PC-9 (cell line): ENCODE measurements around the gene PRRC2B. TPM values are rescaled to one million over a fixed set of nuclear protein-coding genes. Genes with fewer than 3 reads are reported as not detected.

Experiments
- BruUV-seq: library from RNA; stranded (reverse); fragments of 400-500 nt; replicated peaks from 2 replicates; lab custom pipeline; 2021; lab: Mats Ljungman, UMichigan
- CTCF ChIA-PET: fragments of 300-600 bp; sonication (Branson Sonifier 250); formaldehyde crosslinking; loops from one replicate; lab custom pipeline; 2022; ENCODE audit warnings: antibody characterized with exemption; lab: Charles Lee
- POLR2A ChIA-PET: fragments of 300-600 bp; sonication (Branson Sonifier 250); formaldehyde crosslinking; loops from one replicate; lab custom pipeline; 2022; ENCODE audit warnings: antibody characterized with exemption; ENCODE audit not compliant: unreplicated experiment; lab: Charles Lee
- DNase-seq, 2 experiments: peaks; one replicate each; pipeline versions ENCODE4 v3.0.0 to v3.0.0-alpha.2; 2015 to 2022; ENCODE audit warnings: mixed read lengths in 1 of 2
- H2AFZ ChIP-seq: fragments of 200-600 bp; sonication (generic); 2 replicates; pipeline ENCODE4 v1.8.1; 2017; ENCODE audit warnings: antibody characterized with exemption
- H3F3A ChIP-seq: fragments of 200-600 bp; sonication (generic); 2 replicates; pipeline ENCODE4 v1.8.1; 2017; ENCODE audit warnings: antibody characterized with exemption, mild to moderate bottlenecking, low read depth; ENCODE audit not compliant: insufficient read depth
- H3K27ac ChIP-seq: fragments of 200-600 bp; sonication (generic); 2 replicates; pipeline ENCODE4 v1.6.1; 2016; ENCODE audit warnings: mixed run types
- H3K27me3 ChIP-seq: fragments of 200-600 bp; sonication (generic); 2 replicates; pipeline ENCODE4 v1.6.1; 2016; ENCODE audit warnings: low read depth, mixed run types; ENCODE audit not compliant: insufficient read depth
- H3K36me3 ChIP-seq: fragments of 200-600 bp; sonication (generic); 2 replicates; pipeline ENCODE4 v1.6.1; 2016; ENCODE audit warnings: low read depth, mixed run types
- H3K4me1 ChIP-seq: fragments of 200-600 bp; sonication (generic); replicated peaks from 2 replicates; pipeline ENCODE4 v1.6.1; 2016; ENCODE audit warnings: mixed run types; ENCODE audit not compliant: insufficient read depth
- H3K4me2 ChIP-seq: fragments of 200-600 bp; sonication (generic); 2 replicates; pipeline ENCODE4 v1.6.1; 2017; ENCODE audit warnings: mixed run types
- H3K4me3 ChIP-seq: fragments of 200-600 bp; sonication (generic); 2 replicates; pipeline ENCODE4 v1.6.1; 2016; ENCODE audit warnings: mixed run types
- H3K79me2 ChIP-seq: fragments of 200-600 bp; sonication (generic); 2 replicates; pipeline ENCODE4 v1.6.1; 2017; ENCODE audit warnings: low read depth, mixed run types
- H3K9me2 ChIP-seq: fragments of 200-600 bp; sonication (generic); 2 replicates; pipeline ENCODE4 v1.8.1; 2017; ENCODE audit warnings: mild to moderate bottlenecking; ENCODE audit not compliant: insufficient read depth
- H3K9me3 ChIP-seq: fragments of 200-600 bp; sonication (generic); 2 replicates; pipeline ENCODE4 v1.8.1; 2016; ENCODE audit warnings: low read depth; ENCODE audit not compliant: insufficient read depth
- H4K20me1 ChIP-seq: fragments of 200-600 bp; sonication (generic); 2 replicates; pipeline ENCODE4 v1.8.1; 2017; ENCODE audit not compliant: insufficient read depth
- CTCF ChIP-seq: fragments of 200-600 bp; sonication (generic); conservative IDR thresholded peaks from 2 replicates; pipeline ENCODE4 v1.6.1; 2017; ENCODE audit warnings: mixed run types, antibody characterized with exemption, mild to moderate bottlenecking, moderate library complexity
- EZH2 ChIP-seq: fragments of 200-600 bp; sonication (generic); IDR thresholded peaks from 2 replicates; pipeline ENCODE4 v1.8.0; 2017; ENCODE audit warnings: antibody characterized with exemption, low read depth
- intact Hi-C: fragments of 100-400 bp; cut with micrococcal nuclease; formaldehyde crosslinking; loops from one replicate; pipeline ENCODE4 v1.10.0; 2022; ENCODE audit not compliant: unreplicated experiment
- total RNA-seq: library from RNA; stranded (reverse); gene quantifications from 2 replicates; pipeline ENCODE4 v1.2.3, GENCODE V29; 2021

Gene PRRC2B
- total RNA-seq, 1 experiment from 2014 or later: 361 TPM

- Histone ChIP-seq H4K20me1 (peaks cover 37% of the 10 kb centered on the region), H3K27me3 (no peaks in the 10 kb centered on the region), H3K4me3 (no peak overlapping the region), H3K9me2 (no peaks in the 10 kb centered on the region), H3K36me3 (peaks cover 20% of the 10 kb centered on the region), H3K79me2 (no peaks in the 10 kb centered on the region), H3K4me2 (no peak overlapping the region), H3K9me3 (no peaks in the 10 kb centered on the region), H3K27ac (no peak overlapping the region), H3F3A (peaks cover 7% of the 10 kb centered on the region; the same call in 1 of the 2 replicates), H3K4me1 (no peaks in the 10 kb centered on the region), H2AFZ (no peak overlapping the region)
- CTCF ChIA-PET: no interaction called here
- no TSS peak for BruUV-seq
- TF ChIP-seq EZH2 (no peak), CTCF (no peak)
- DNase-seq: no peak
- POLR2A ChIA-PET: no interaction called here
- intact Hi-C loops: no loop called here
These were observed 91.3 kb downstream of the PRRC2B start for GRCh38 chr9:131485206-131485605.

GRCh38 chr9:131485728-131486422 lies 92.0 kb downstream of the PRRC2B start:
- no peaks in the 10 kb centered on the region for H3K4me1 ChIP-seq
- H2AFZ ChIP-seq: no peak overlapping the region
- intact Hi-C loops: no loop called here
- no peaks in the 10 kb centered on the region for H3K9me3 ChIP-seq
- ChIA-PET POLR2A (no interaction called here), CTCF (no interaction called here)
- DNase-seq: no peak
- H3K79me2 ChIP-seq: no peaks in the 10 kb centered on the region
- H3K27me3 ChIP-seq: no peaks in the 10 kb centered on the region
- H3K9me2 ChIP-seq: no peaks in the 10 kb centered on the region
- no peak overlapping the region for H3K27ac ChIP-seq
- H3F3A ChIP-seq: peaks cover 7% of the 10 kb centered on the region; the same call in 1 of the 2 replicates
- H3K36me3 ChIP-seq: peaks cover 25% of the 10 kb centered on the region
- H3K4me3 ChIP-seq: no peak overlapping the region
- TF ChIP-seq CTCF (no peak), EZH2 (no peak)
- H4K20me1 ChIP-seq: peaks cover 33% of the 10 kb centered on the region
- BruUV-seq: no TSS peak
- H3K4me2 ChIP-seq: no peak overlapping the region

- DNase-seq: no peak
- peaks cover 3% of the 10 kb centered on the region; the same call in 1 of the 2 replicates for H3F3A ChIP-seq
- no peak overlapping the region for H3K27ac ChIP-seq
- no peak overlapping the region for H3K4me3 ChIP-seq
- no peaks in the 10 kb centered on the region for H3K27me3 ChIP-seq
- H3K9me2 ChIP-seq: no peaks in the 10 kb centered on the region
- no peaks in the 10 kb centered on the region for H3K79me2 ChIP-seq
- peaks cover 25% of the 10 kb centered on the region for H3K36me3 ChIP-seq
- ChIA-PET POLR2A (interaction anchor here (0.6 kb wide), 1 partner anchor 72 kb away, joined by 3 read pairs; no protein-coding TSS in a partner anchor), CTCF (no interaction called here)
- H2AFZ ChIP-seq: no peak overlapping the region
- H3K9me3 ChIP-seq: no peaks in the 10 kb centered on the region
- H3K4me1 ChIP-seq: no peaks in the 10 kb centered on the region
- peaks cover 29% of the 10 kb centered on the region for H4K20me1 ChIP-seq
- BruUV-seq: no TSS peak
- no peak overlapping the region for H3K4me2 ChIP-seq
- TF ChIP-seq EZH2 (no peak), CTCF (no peak)
- intact Hi-C loops: no loop called here
These were observed 93.1 kb downstream of the PRRC2B start for GRCh38 chr9:131487001-131487400.
